ENCODE data around the gene TMEM176A.
"Not testable (repeated sequence)": the region's sequence is repeated elsewhere in the genome, so short reads cannot be mapped to it uniquely, and the experiment has no call there.

Gene TMEM176A

GRCh38 chr7:150800581-150801241 is at the start of gene TMEM176A:
TSS of gene TMEM176A (plus strand) at chr7:150800769. CDS start at chr7:150801551, 782 bp downstream.
- DNase-seq: peak; percentile 26

GRCh38 chr7:150751702-150752101 is 48.9 kb upstream of the TMEM176A start:
- DNase-seq: no peak

- DNase-seq: no peak
Observed at GRCh38 chr7:150753239-150753638, 47.3 kb upstream of the TMEM176A start.

- DNase-seq: no peak
Observed at GRCh38 chr7:150753826-150754603, 46.6 kb upstream of the TMEM176A start.

- no peak for DNase-seq
Observed at GRCh38 chr7:150754951-150755350, 45.6 kb upstream of the TMEM176A start.

- DNase-seq: peak; percentile 69
Observed at GRCh38 chr7:150755473-150756099, 45.0 kb upstream of the TMEM176A start.

- no peak for DNase-seq
Observed at GRCh38 chr7:150756166-150756565, 44.4 kb upstream of the TMEM176A start.

GRCh38 chr7:150756858-150757257 is 43.7 kb upstream of the TMEM176A start:
- DNase-seq: no peak

GRCh38 chr7:150759479-150759878 is 41.1 kb upstream of the TMEM176A start:
- no peak for DNase-seq

- no peak for DNase-seq
Observed at GRCh38 chr7:150766334-150766709, 34.2 kb upstream of the TMEM176A start.

- DNase-seq: no peak
Observed at GRCh38 chr7:150769768-150770167, 30.8 kb upstream of the TMEM176A start.

GRCh38 chr7:150774131-150774530 is 26.4 kb upstream of the TMEM176A start:
- not testable (repeated sequence) for DNase-seq

- DNase-seq: no peak
Observed at GRCh38 chr7:150778014-150778737, 22.4 kb upstream of the TMEM176A start.

- peak; percentile 71 for DNase-seq
Observed at GRCh38 chr7:150778738-150779301, 21.7 kb upstream of the TMEM176A start.

GRCh38 chr7:150780292-150780691 is 20.3 kb upstream of the TMEM176A start:
- DNase-seq: no peak

- DNase-seq: no peak
Observed at GRCh38 chr7:150781103-150781502, 19.5 kb upstream of the TMEM176A start.

- no peak for DNase-seq
Observed at GRCh38 chr7:150781961-150782360, 18.6 kb upstream of the TMEM176A start.

- DNase-seq: no peak
Observed at GRCh38 chr7:150784120-150784736, 16.3 kb upstream of the TMEM176A start.

GRCh38 chr7:150784954-150785353 is 15.6 kb upstream of the TMEM176A start:
- no peak for DNase-seq

- DNase-seq: no peak
Observed at GRCh38 chr7:150787321-150788281, 13.0 kb upstream of the TMEM176A start.
